MM.1S (cell line): ENCODE measurements around the gene ROS1.

ENCODE experiments used
- DNase-seq: peaks from one replicate; pipeline ENCODE4 v3.0.0-alpha.2; 2015
- H2AFZ ChIP-seq: fragments of 300-600 bp; sonication (generic); 2 replicates; pipeline ENCODE4 v1.6.0; 2016; ENCODE audit warnings: antibody characterized with exemption, low read length
- H3F3A ChIP-seq: fragments of 300-600 bp; sonication (generic); 2 replicates; pipeline ENCODE4 v1.6.1; 2016; ENCODE audit warnings: mild to moderate bottlenecking, antibody characterized with exemption, low read length, moderate library complexity, mixed read lengths; ENCODE audit not compliant: insufficient read depth
- H3K27ac ChIP-seq: fragments of 300-600 bp; sonication (generic); 2 replicates; pipeline ENCODE4 v1.5.1; 2016; ENCODE audit warnings: mild to moderate bottlenecking, low read length
- H3K27me3 ChIP-seq: fragments of 300-600 bp; sonication (generic); replicated peaks from 2 replicates; pipeline ENCODE4 v1.6.0; 2016; ENCODE audit warnings: low read length; ENCODE audit not compliant: insufficient read depth
- H3K36me3 ChIP-seq: fragments of 300-600 bp; sonication (generic); replicated peaks from 2 replicates; pipeline ENCODE4 v1.6.1; 2016; ENCODE audit warnings: mild to moderate bottlenecking, low read length, mixed read lengths; ENCODE audit not compliant: insufficient read depth
- H3K4me1 ChIP-seq: fragments of 300-600 bp; sonication (generic); 2 replicates; pipeline ENCODE4 v1.6.1; 2016; ENCODE audit warnings: low read length, mixed read lengths
- H3K4me2 ChIP-seq: fragments of 300-600 bp; sonication (generic); 2 replicates; pipeline ENCODE4 v1.6.0; 2016; ENCODE audit warnings: low read depth, low read length
- H3K4me3 ChIP-seq: fragments of 300-600 bp; sonication (generic); 2 replicates; pipeline ENCODE4 v1.5.1; 2016; ENCODE audit warnings: low read length, mixed read lengths
- H3K79me2 ChIP-seq: fragments of 300-600 bp; sonication (generic); 2 replicates; pipeline ENCODE4 v1.6.1; 2016; ENCODE audit warnings: mixed run types, low read length, mixed read lengths
- H3K9ac ChIP-seq: fragments of 300-600 bp; sonication (generic); 2 replicates; pipeline ENCODE4 v1.6.1; 2016; ENCODE audit warnings: low read length, mixed read lengths
- H3K9me2 ChIP-seq: fragments of 300-600 bp; sonication (generic); replicated peaks from 2 replicates; pipeline ENCODE4 v1.6.1; 2016; ENCODE audit warnings: mild to moderate bottlenecking, low read length, mixed read lengths; ENCODE audit not compliant: insufficient read depth
- H3K9me3 ChIP-seq: fragments of 300-600 bp; sonication (generic); replicated peaks from 2 replicates; pipeline ENCODE4 v1.6.1; 2016; ENCODE audit warnings: mild to moderate bottlenecking, low read length, mixed read lengths; ENCODE audit not compliant: insufficient read depth
- H4K20me1 ChIP-seq: fragments of 300-600 bp; sonication (generic); 2 replicates; pipeline ENCODE4 v1.6.1; 2016; ENCODE audit warnings: mild to moderate bottlenecking, low read length, moderate library complexity, mixed read lengths; ENCODE audit not compliant: insufficient read depth
- CTCF ChIP-seq: fragments of 300-600 bp; sonication (generic); IDR thresholded peaks from 2 replicates; pipeline ENCODE4 v1.5.1; 2016; ENCODE audit warnings: antibody characterized with exemption, low read length, mixed read lengths
- EZH2 ChIP-seq: fragments of 300-600 bp; sonication (generic); optimal IDR thresholded peaks from 2 replicates; pipeline ENCODE3; 2017; ENCODE audit warnings: low read depth, mild to moderate bottlenecking, antibody characterized with exemption, low read length, mixed read lengths
- EZH2phosphoT487 ChIP-seq: fragments of 300-600 bp; sonication (generic); IDR thresholded peaks from 2 replicates; pipeline ENCODE4 v1.6.1; 2018; ENCODE audit warnings: antibody characterized with exemption, low read length

Gene ROS1

GRCh38 chr6:117311310-117311709 lies 114.4 kb downstream of the ROS1 start:
- Histone ChIP-seq H3K27me3 (no peaks in the 10 kb centered on the region), H3K9me2 (no peaks in the 10 kb centered on the region), H3F3A (no peaks in the 10 kb centered on the region), H3K4me1 (no peaks in the 10 kb centered on the region), H3K27ac (no peak overlapping the region), H3K9me3 (no peaks in the 10 kb centered on the region), H3K4me3 (no peak overlapping the region), H3K79me2 (no peaks in the 10 kb centered on the region), H4K20me1 (no peaks in the 10 kb centered on the region), H3K4me2 (no peak overlapping the region), H2AFZ (no peak overlapping the region), H3K36me3 (no peaks in the 10 kb centered on the region), H3K9ac (no peak overlapping the region)
- TF ChIP-seq CTCF (no peak), EZH2 (no peak), EZH2phosphoT487 (no peak)
- DNase-seq, result no peak

GRCh38 chr6:117309611-117310010 lies 116.1 kb downstream of the ROS1 start:
- H4K20me1 ChIP-seq, result no peaks in the 10 kb centered on the region
- no peaks in the 10 kb centered on the region for H3K9me2 ChIP-seq
- H3K27ac ChIP-seq, result no peak overlapping the region
- no peak overlapping the region for H3K9ac ChIP-seq
- no peaks in the 10 kb centered on the region for H3K27me3 ChIP-seq
- no peak overlapping the region for H3K4me3 ChIP-seq
- H3K4me2 ChIP-seq, result no peak overlapping the region
- H3K36me3 ChIP-seq, result no peaks in the 10 kb centered on the region
- H3K9me3 ChIP-seq, result no peaks in the 10 kb centered on the region
- TF ChIP-seq EZH2phosphoT487 (no peak), CTCF (no peak), EZH2 (no peak)
- peaks cover 4% of the 10 kb centered on the region for H3K4me1 ChIP-seq
- DNase-seq, result no peak
- no peak overlapping the region for H2AFZ ChIP-seq
- H3F3A ChIP-seq, result no peaks in the 10 kb centered on the region
- H3K79me2 ChIP-seq, result no peaks in the 10 kb centered on the region

GRCh38 chr6:117309069-117309468 lies 116.7 kb downstream of the ROS1 start:
- Histone ChIP-seq H3K27me3 (no peaks in the 10 kb centered on the region), H3K9ac (no peak overlapping the region)
- DNase-seq, result no peak

More at GRCh38 chr6:117309069-117309468, 116.7 kb downstream of the ROS1 start:
- H3K27ac ChIP-seq, result no peak overlapping the region
- H3K79me2 ChIP-seq, result no peaks in the 10 kb centered on the region
- H2AFZ ChIP-seq, result no peak overlapping the region
- H3F3A ChIP-seq, result no peaks in the 10 kb centered on the region
- no peak overlapping the region for H3K4me3 ChIP-seq
- TF ChIP-seq EZH2phosphoT487, result no peak
- no peak for TF ChIP-seq EZH2
- TF ChIP-seq CTCF, result no peak
- no peak overlapping the region for H3K4me2 ChIP-seq
- no peaks in the 10 kb centered on the region for H3K9me2 ChIP-seq
- H3K9me3 ChIP-seq, result no peaks in the 10 kb centered on the region
- no peaks in the 10 kb centered on the region for H4K20me1 ChIP-seq
- no peaks in the 10 kb centered on the region for H3K36me3 ChIP-seq
- peaks cover 9% of the 10 kb centered on the region for H3K4me1 ChIP-seq
